Effector memory CD4-positive, alpha-beta T cell (primary cell): Measurements from ENCODE around the gene GPR32.
"Not testable (repeated sequence)": the region's sequence is repeated elsewhere in the genome, so short reads cannot be mapped to it uniquely, and the experiment has no call there.

Source experiments
- DNase-seq, 3 donors: peaks; one replicate each; pipeline ENCODE4 v3.0.0-alpha.2; 2020
- H3K27ac ChIP-seq: 2 replicates; pipeline ENCODE4 v1.7.0; 2013; ENCODE audit warnings: mild to moderate bottlenecking, low read length, moderate library complexity; ENCODE audit not compliant: insufficient read depth, poor library complexity, severe bottlenecking
- H3K27me3 ChIP-seq: replicated peaks from 2 replicates; pipeline ENCODE4 v1.7.0; 2013; ENCODE audit warnings: mild to moderate bottlenecking, low read length; ENCODE audit not compliant: insufficient read depth, control insufficient read depth, poor library complexity, severe bottlenecking
- H3K36me3 ChIP-seq: 2 replicates; pipeline ENCODE4 v1.7.0; 2013; ENCODE audit warnings: mild to moderate bottlenecking, low read length, moderate library complexity; ENCODE audit not compliant: control insufficient read depth, insufficient read depth
- H3K4me1 ChIP-seq: 2 replicates; pipeline ENCODE4 v1.7.0; 2013; ENCODE audit warnings: low read length, mild to moderate bottlenecking; ENCODE audit not compliant: control insufficient read depth, insufficient read depth, poor library complexity, severe bottlenecking
- H3K4me3 ChIP-seq: 2 replicates; pipeline ENCODE4 v1.7.0; 2013; ENCODE audit warnings: low read length, low read depth, mild to moderate bottlenecking; ENCODE audit not compliant: insufficient read depth, poor library complexity, severe bottlenecking
- H3K9me3 ChIP-seq: 2 replicates; pipeline ENCODE4 v1.7.0; 2013; ENCODE audit warnings: mild to moderate bottlenecking, low read length, moderate library complexity; ENCODE audit not compliant: control insufficient read depth

GPR32 gene

GRCh38 chr19:50767263-50767662 lies 3.0 kb upstream of the GPR32 start:
- not testable (repeated sequence) for H3K27me3 ChIP-seq, H3K27ac ChIP-seq, DNase-seq, H3K36me3 ChIP-seq, H3K4me3 ChIP-seq, H3K9me3 ChIP-seq, H3K4me1 ChIP-seq

GRCh38 chr19:50768277-50768676 lies 2.0 kb upstream of the GPR32 start:
- Histone ChIP-seq H3K27ac (no peak overlapping the region), H3K4me3 (no peak overlapping the region), H3K36me3 (no peaks in the 10 kb centered on the region), H3K4me1 (no peaks in the 10 kb centered on the region), H3K27me3 (no peaks in the 10 kb centered on the region), H3K9me3 (no peaks in the 10 kb centered on the region)
- no peak for DNase-seq

GRCh38 chr19:50770888-50771287 lies 624 bp downstream of the GPR32 start:
- Histone ChIP-seq H3K4me1 (no peaks in the 10 kb centered on the region), H3K36me3 (no peaks in the 10 kb centered on the region), H3K27ac (no peak overlapping the region), H3K4me3 (no peak overlapping the region), H3K27me3 (peaks cover 3% of the 10 kb centered on the region), H3K9me3 (no peaks in the 10 kb centered on the region)
- DNase-seq: no peak

- DNase-seq: no peak
- no peaks in the 10 kb centered on the region for H3K4me1 ChIP-seq
- no peak overlapping the region for H3K4me3 ChIP-seq
- no peaks in the 10 kb centered on the region for H3K36me3 ChIP-seq
- no peak overlapping the region for H3K27ac ChIP-seq
- H3K27me3 ChIP-seq: peaks cover 4% of the 10 kb centered on the region
- H3K9me3 ChIP-seq: no peaks in the 10 kb centered on the region
Measured at GRCh38 chr19:50772476-50772875, 2.2 kb downstream of the GPR32 start.

GRCh38 chr19:50772912-50773311 lies 2.6 kb downstream of the GPR32 start:
- not testable (repeated sequence) for H3K4me3 ChIP-seq, H3K36me3 ChIP-seq, H3K27me3 ChIP-seq, H3K4me1 ChIP-seq, DNase-seq, H3K9me3 ChIP-seq, H3K27ac ChIP-seq

GRCh38 chr19:50773454-50773853 lies 3.2 kb downstream of the GPR32 start:
- not testable (repeated sequence) for DNase-seq, H3K4me1 ChIP-seq, H3K27me3 ChIP-seq, H3K4me3 ChIP-seq, H3K27ac ChIP-seq, H3K9me3 ChIP-seq, H3K36me3 ChIP-seq

- Histone ChIP-seq H3K9me3 (no peaks in the 10 kb centered on the region), H3K27me3 (peaks cover 18% of the 10 kb centered on the region), H3K36me3 (no peaks in the 10 kb centered on the region), H3K4me3 (no peak overlapping the region), H3K4me1 (no peaks in the 10 kb centered on the region), H3K27ac (no peak overlapping the region)
- no peak for DNase-seq
Measured at GRCh38 chr19:50776131-50776530, 5.9 kb downstream of the GPR32 start.

GRCh38 chr19:50777261-50777660 lies 7.0 kb downstream of the GPR32 start:
- Histone ChIP-seq H3K27ac (no peak overlapping the region), H3K27me3 (peaks cover 19% of the 10 kb centered on the region), H3K4me3 (no peak overlapping the region), H3K4me1 (no peaks in the 10 kb centered on the region), H3K36me3 (no peaks in the 10 kb centered on the region), H3K9me3 (no peaks in the 10 kb centered on the region)
- DNase-seq: no peak

GRCh38 chr19:50777830-50778303 lies 7.6 kb downstream of the GPR32 start:
- no peak for DNase-seq
- H3K27me3 ChIP-seq: peaks cover 23% of the 10 kb centered on the region
- H3K4me3 ChIP-seq: no peak overlapping the region
- H3K27ac ChIP-seq: no peak overlapping the region
- H3K9me3 ChIP-seq: no peaks in the 10 kb centered on the region
- no peaks in the 10 kb centered on the region for H3K36me3 ChIP-seq
- H3K4me1 ChIP-seq: no peaks in the 10 kb centered on the region

- Histone ChIP-seq H3K4me1 (no peaks in the 10 kb centered on the region), H3K27ac (no peak overlapping the region), H3K36me3 (no peaks in the 10 kb centered on the region), H3K4me3 (no peak overlapping the region), H3K27me3 (peaks cover 23% of the 10 kb centered on the region), H3K9me3 (no peaks in the 10 kb centered on the region)
- DNase-seq: no peak
Measured at GRCh38 chr19:50778906-50779430, 8.7 kb downstream of the GPR32 start.
